RWPE2 (cell line): ENCODE data around the gene FAM24B.
A peak's percentile ranks its signal among the peaks of the same experiment; 100 is the strongest.
"Not testable (repeated sequence)": the region's sequence is repeated elsewhere in the genome, so short reads cannot be mapped to it uniquely, and the experiment has no call there.

Experiments
- ATAC-seq: fragments of 200-7000 bp; cut with Tn5 transposase; 3 replicates; pipeline ENCODE4 v1.9.1; 2021; ENCODE audit warnings: low read depth
- DNase-seq: peaks from one replicate; pipeline ENCODE4 v3.0.0-alpha.2; 2020; ENCODE audit warnings: low spot score
- H3K27ac ChIP-seq: fragments of 450-650 bp; 2 replicates; pipeline ENCODE4 v1.5.1; 2017; ENCODE audit warnings: mild to moderate bottlenecking; ENCODE audit not compliant: poor library complexity, severe bottlenecking
- H3K27me3 ChIP-seq: fragments of 250-450 bp; sonication (Bioruptor Pico); 2 replicates; pipeline ENCODE4 v1.5.1; 2021; ENCODE audit warnings: mild to moderate bottlenecking, moderate library complexity; ENCODE audit not compliant: insufficient read depth, poor library complexity, severe bottlenecking
- H3K36me3 ChIP-seq: fragments of 250-450 bp; sonication (Bioruptor Pico); 2 replicates; pipeline ENCODE4 v1.5.1; 2020; ENCODE audit warnings: low read depth, mild to moderate bottlenecking, moderate library complexity
- H3K4me1 ChIP-seq: fragments of 250-450 bp; sonication (Bioruptor Pico); 2 replicates; pipeline ENCODE4 v1.5.1; 2021; ENCODE audit warnings: mild to moderate bottlenecking, moderate library complexity; ENCODE audit not compliant: insufficient read depth, poor library complexity, severe bottlenecking
- H3K4me3 ChIP-seq: fragments of 250-450 bp; sonication (Bioruptor Pico); 2 replicates; pipeline ENCODE4 v1.5.1; 2021; ENCODE audit warnings: mild to moderate bottlenecking, moderate library complexity; ENCODE audit not compliant: severe bottlenecking
- H3K9me3 ChIP-seq: fragments of 250-450 bp; sonication (Bioruptor Pico); 2 replicates; pipeline ENCODE4 v1.5.1; 2021; ENCODE audit warnings: mild to moderate bottlenecking, moderate library complexity; ENCODE audit not compliant: severe bottlenecking
- TF ChIP-seq, protein P1 (sequence below): fragments of 450-650 bp; IDR thresholded peaks from one replicate; pipeline ENCODE4 v1.5.1; 2017; ENCODE audit warnings: mild to moderate bottlenecking, moderate library complexity; ENCODE audit not compliant: poor library complexity, severe bottlenecking

The FAM24B gene

DNA sequence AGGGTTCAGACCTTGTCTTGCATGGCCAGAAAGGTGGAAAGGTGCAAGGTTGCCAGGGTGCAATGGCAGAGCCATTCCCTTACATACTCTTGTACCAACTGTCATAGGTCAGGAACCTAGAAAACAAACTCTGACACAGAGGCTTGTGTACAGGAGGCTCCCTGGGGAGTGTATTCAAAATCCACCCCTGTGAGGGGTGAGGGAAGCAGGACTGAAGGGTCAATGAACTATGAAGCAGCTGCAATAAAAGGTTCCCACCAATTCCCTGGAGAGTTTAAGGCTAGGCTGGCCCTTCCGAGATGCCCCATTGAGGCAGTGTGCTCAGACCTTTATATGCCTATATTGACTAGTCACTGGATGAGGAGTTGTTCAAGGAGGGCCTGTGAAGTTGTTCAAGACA, 19.9 kb downstream of the FAM24B start:
- Histone ChIP-seq H3K4me1 (peaks cover 48% of the 10 kb centered on the region), H3K9me3 (no peaks in the 10 kb centered on the region), H3K27me3 (no peaks in the 10 kb centered on the region), H3K4me3 (no peak overlapping the region), H3K27ac (peak overlapping the region; percentile 91), H3K36me3 (peaks cover 33% of the 10 kb centered on the region)
- DNase-seq (no peak), ATAC-seq (no peak)
- TF ChIP-seq, protein P1, sequence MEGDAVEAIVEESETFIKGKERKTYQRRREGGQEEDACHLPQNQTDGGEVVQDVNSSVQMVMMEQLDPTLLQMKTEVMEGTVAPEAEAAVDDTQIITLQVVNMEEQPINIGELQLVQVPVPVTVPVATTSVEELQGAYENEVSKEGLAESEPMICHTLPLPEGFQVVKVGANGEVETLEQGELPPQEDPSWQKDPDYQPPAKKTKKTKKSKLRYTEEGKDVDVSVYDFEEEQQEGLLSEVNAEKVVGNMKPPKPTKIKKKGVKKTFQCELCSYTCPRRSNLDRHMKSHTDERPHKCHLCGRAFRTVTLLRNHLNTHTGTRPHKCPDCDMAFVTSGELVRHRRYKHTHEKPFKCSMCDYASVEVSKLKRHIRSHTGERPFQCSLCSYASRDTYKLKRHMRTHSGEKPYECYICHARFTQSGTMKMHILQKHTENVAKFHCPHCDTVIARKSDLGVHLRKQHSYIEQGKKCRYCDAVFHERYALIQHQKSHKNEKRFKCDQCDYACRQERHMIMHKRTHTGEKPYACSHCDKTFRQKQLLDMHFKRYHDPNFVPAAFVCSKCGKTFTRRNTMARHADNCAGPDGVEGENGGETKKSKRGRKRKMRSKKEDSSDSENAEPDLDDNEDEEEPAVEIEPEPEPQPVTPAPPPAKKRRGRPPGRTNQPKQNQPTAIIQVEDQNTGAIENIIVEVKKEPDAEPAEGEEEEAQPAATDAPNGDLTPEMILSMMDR = no peak

DNA sequence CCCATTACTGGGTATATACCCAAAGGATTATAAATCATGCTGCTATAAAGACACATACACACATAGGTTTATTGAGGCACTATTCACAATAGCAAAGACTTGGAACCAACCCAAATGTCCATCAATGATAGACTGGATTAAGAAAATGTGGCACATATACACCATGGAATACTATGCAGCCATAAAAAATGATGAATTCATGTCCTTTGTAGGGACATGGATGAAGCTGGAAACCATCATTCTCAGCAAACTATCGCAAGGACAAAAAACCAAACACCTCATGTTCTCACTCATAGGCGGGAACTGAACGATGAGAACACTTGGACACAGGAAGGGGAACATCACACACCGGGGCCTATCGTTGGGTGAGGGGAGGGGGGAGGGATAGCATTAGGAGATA, 21.3 kb downstream of the FAM24B start:
- Histone ChIP-seq H3K36me3 (peaks cover 45% of the 10 kb centered on the region), H3K4me1 (peaks cover 49% of the 10 kb centered on the region)
- H3K9me3 ChIP-seq, DNase-seq, H3K27ac ChIP-seq, ATAC-seq, H3K27me3 ChIP-seq, H3K4me3 ChIP-seq: not testable (repeated sequence)

DNA sequence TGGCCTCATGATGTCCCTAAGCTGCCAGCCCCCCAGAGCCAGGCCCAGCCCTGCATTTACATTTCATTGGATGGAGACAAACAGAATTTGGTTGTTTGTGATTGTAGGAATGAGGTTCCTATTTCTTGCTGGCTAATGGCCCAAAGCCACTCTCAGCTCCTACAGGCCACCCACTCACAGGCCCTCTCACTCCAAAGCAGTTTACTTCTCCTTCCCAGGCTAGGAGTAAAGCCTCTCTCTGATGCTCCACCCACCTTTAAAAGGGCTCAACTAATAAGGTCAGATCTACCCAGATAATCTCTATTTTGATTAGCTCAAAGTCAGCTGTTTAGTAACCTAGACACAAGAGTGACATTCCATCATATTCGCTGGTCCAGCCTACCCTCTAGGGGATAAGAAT, 22.5 kb downstream of the FAM24B start:
- Histone ChIP-seq H3K27me3 (no peaks in the 10 kb centered on the region), H3K4me1 (peaks cover 49% of the 10 kb centered on the region), H3K27ac (peak overlapping the region; percentile 86), H3K4me3 (no peak overlapping the region), H3K9me3 (no peaks in the 10 kb centered on the region), H3K36me3 (peaks cover 45% of the 10 kb centered on the region)
- ATAC-seq = no peak
- no peak for DNase-seq
- TF ChIP-seq, protein P1 = no peak

DNA sequence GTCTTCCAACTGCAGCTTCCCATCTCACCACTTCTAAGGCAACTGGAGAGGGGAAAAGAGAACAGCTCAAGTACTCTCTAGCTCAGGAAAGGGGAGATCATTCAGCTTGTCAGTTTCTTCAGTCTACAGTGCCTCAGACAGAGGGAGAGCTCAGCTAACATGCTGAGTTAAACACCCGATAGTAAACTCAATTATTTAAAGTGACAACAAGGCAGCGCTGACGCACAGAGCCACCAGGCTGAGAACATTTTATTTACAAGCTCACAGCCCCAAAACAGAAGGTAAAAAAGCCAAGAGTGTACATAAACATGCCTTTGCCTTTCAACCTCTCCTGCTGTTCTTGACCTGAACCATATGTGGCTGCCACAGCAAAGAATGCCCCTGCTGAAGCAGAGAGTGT, 23.6 kb downstream of the FAM24B start:
- no peaks in the 10 kb centered on the region for H3K9me3 ChIP-seq
- H3K27me3 ChIP-seq = no peaks in the 10 kb centered on the region
- peaks cover 49% of the 10 kb centered on the region for H3K4me1 ChIP-seq
- TF ChIP-seq, protein P1 = no peak
- no peak for DNase-seq
- no peak overlapping the region for H3K4me3 ChIP-seq
- H3K27ac ChIP-seq = peak overlapping the region; percentile 86
- H3K36me3 ChIP-seq = peaks cover 55% of the 10 kb centered on the region
- no peak for ATAC-seq

DNA sequence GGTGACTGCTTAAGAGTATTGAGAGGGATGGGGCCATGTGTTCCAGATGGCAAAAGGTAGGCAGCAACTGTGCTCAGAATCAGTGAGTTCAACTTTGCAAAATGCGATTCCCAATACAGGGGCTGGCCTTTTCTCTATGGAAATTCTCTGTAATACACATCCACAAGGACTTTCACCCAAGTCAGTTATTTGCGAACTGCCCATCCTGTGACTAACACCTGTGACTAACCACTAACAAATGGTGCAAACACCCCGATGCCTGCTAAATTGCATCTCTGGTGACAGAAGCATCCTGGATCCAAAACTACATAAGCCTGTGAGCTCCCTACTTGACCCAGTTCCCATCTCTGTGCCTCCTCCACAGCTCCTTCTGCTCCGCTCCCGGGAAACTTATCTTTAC, 24.7 kb downstream of the FAM24B start:
- H3K4me3 ChIP-seq = no peak overlapping the region
- H3K9me3 ChIP-seq = no peaks in the 10 kb centered on the region
- peaks cover 50% of the 10 kb centered on the region for H3K4me1 ChIP-seq
- no peak for DNase-seq
- H3K27me3 ChIP-seq = no peaks in the 10 kb centered on the region
- TF ChIP-seq, protein P1 = no peak
- peak; percentile 90 for ATAC-seq
- H3K27ac ChIP-seq = peak overlapping the region; percentile 86
- H3K36me3 ChIP-seq = peaks cover 66% of the 10 kb centered on the region
